HCT116 (cell line): ENCODE data around the gene ZNF681. TPM values are rescaled to one million over a fixed set of nuclear protein-coding genes. Genes with fewer than 3 reads are reported as not detected.

ENCODE experiments used
- ATAC-seq: fragments of 200-7000 bp; cut with Tn5 transposase; 2 replicates; pipeline ENCODE4 v1.9.1; 2020; ENCODE audit warnings: mild to moderate bottlenecking, moderate library complexity
- BruUV-seq: library from RNA; stranded (reverse); fragments of 400-500 nt; replicated peaks from 2 replicates; lab custom pipeline; 2021; lab: Mats Ljungman, UMichigan
- CTCF ChIA-PET: fragments of 300-600 bp; sonication (Branson Sonifier 250); formaldehyde crosslinking; loops from one replicate; lab custom pipeline; 2021; ENCODE audit warnings: antibody characterized with exemption; lab: Charles Lee
- POLR2A ChIA-PET: fragments of 300-600, 350-600 bp; sonication (Branson Sonifier 250); formaldehyde crosslinking; loops from one replicate; lab custom pipeline; 2021; ENCODE audit warnings: antibody characterized with exemption; lab: Charles Lee
- RAD21 ChIA-PET, 2 experiments: fragments of 300-600 bp; sonication (Branson Sonifier 250); formaldehyde crosslinking; loops; one replicate each; lab custom pipeline; 2023; ENCODE audit warnings: low total read pairs in 2 of 2; ENCODE audit not compliant: uncharacterized antibody in 2 of 2, unreplicated experiment in 2 of 2, low non-redundant PET in 1 of 2; lab: Charles Lee
- DNase-seq: peaks from one replicate; pipeline ENCODE4 v3.0.0-alpha.2; 2010; ENCODE audit warnings: low read depth, low spot score
- H2AFZ ChIP-seq: fragments of 200-600 bp; shearing (Covaris generic), sonication (generic); 2 replicates; pipeline ENCODE4 v1.6.1; 2017; ENCODE audit warnings: low read depth, mixed run types, mixed read lengths, antibody characterized with exemption, low read length; ENCODE audit not compliant: poor library complexity, severe bottlenecking
- H3K27ac ChIP-seq: 2 replicates; pipeline ENCODE4 v1.5.1; 2012; ENCODE audit warnings: low read depth, low read length
- H3K27me3 ChIP-seq: fragments of 200-600 bp; sonication (generic); 2 replicates; pipeline ENCODE4 v1.6.1; 2016; ENCODE audit warnings: mixed run types, low read length, mixed read lengths; ENCODE audit not compliant: insufficient read depth
- H3K36me3 ChIP-seq, 2 experiments: fragments of 200-500 bp in 1 of 2; fragments of 200-600 bp in 1 of 2; sonication (Bioruptor generic) in 1 of 2; sonication (generic) in 1 of 2; 2 replicates each; pipeline versions ENCODE4 v1.5.1 to v1.6.1; 2014 to 2016; ENCODE audit warnings: low read length in 2 of 2, inconsistent platforms in 1 of 2, mixed read lengths in 1 of 2, mixed run types in 1 of 2; ENCODE audit not compliant: insufficient read depth in 2 of 2, control insufficient read depth in 1 of 2
- H3K4me1 ChIP-seq, 2 experiments: fragments of 200-600 bp in 1 of 2; sonication (generic) in 1 of 2; 2 replicates each; pipeline versions ENCODE4 v1.5.1 to v1.6.1; 2012 to 2017; ENCODE audit warnings: low read length in 2 of 2, inconsistent platforms in 1 of 2, mild to moderate bottlenecking in 1 of 2, mixed read lengths in 1 of 2, mixed run types in 1 of 2, moderate library complexity in 1 of 2; ENCODE audit not compliant: insufficient read depth in 2 of 2, control insufficient read depth in 1 of 2
- H3K4me2 ChIP-seq: fragments of 200-600 bp; sonication (generic); 2 replicates; pipeline ENCODE4 v1.6.1; 2017; ENCODE audit warnings: mixed run types, low read length, mixed read lengths
- H3K4me3 ChIP-seq, 2 experiments: fragments of 200-600 bp in 1 of 2; sonication (generic) in 1 of 2; replicated peaks in 1 of 2; 2 replicates each; pipeline ENCODE4 v1.5.1; 2011 to 2016; ENCODE audit warnings: low read length in 2 of 2, control low read depth in 1 of 2, low read depth in 1 of 2, mild to moderate bottlenecking in 1 of 2, mixed read lengths in 1 of 2, mixed run types in 1 of 2
- H3K79me2 ChIP-seq: fragments of 200-600 bp; sonication (generic); 2 replicates; pipeline ENCODE4 v1.6.1; 2017; ENCODE audit warnings: mild to moderate bottlenecking, mixed run types, low read length, moderate library complexity, mixed read lengths; ENCODE audit not compliant: insufficient read depth
- H3K9ac ChIP-seq: fragments of 200-600 bp; sonication (generic); 2 replicates; pipeline ENCODE4 v1.6.1; 2016; ENCODE audit warnings: low read length, mixed read lengths
- H3K9me2 ChIP-seq: fragments of 200-600 bp; sonication (generic), shearing (Covaris generic); 2 replicates; pipeline ENCODE4 v1.6.1; 2017; ENCODE audit warnings: mixed run types, mild to moderate bottlenecking, moderate library complexity; ENCODE audit not compliant: insufficient read depth
- H3K9me3 ChIP-seq, 2 experiments: fragments of 200-500 bp in 1 of 2; fragments of 200-600 bp in 1 of 2; sonication (Bioruptor generic) in 1 of 2; sonication (generic) in 1 of 2; 2 replicates each; pipeline ENCODE4 v1.6.1; 2014 to 2017; ENCODE audit warnings: low read length in 2 of 2, mixed read lengths in 2 of 2, inconsistent platforms in 1 of 2, low read depth in 1 of 2, mild to moderate bottlenecking in 1 of 2, mixed run types in 1 of 2, moderate library complexity in 1 of 2; ENCODE audit not compliant: control insufficient read depth in 1 of 2, insufficient read depth in 1 of 2
- H4K20me1 ChIP-seq: fragments of 200-600 bp; sonication (generic), shearing (Covaris generic); 2 replicates; pipeline ENCODE4 v1.6.1; 2017; ENCODE audit warnings: mixed run types, mild to moderate bottlenecking, moderate library complexity; ENCODE audit not compliant: insufficient read depth
- ATF3 ChIP-seq: IDR thresholded peaks from 2 replicates; pipeline ENCODE4 v1.6.1; 2012
- CBX3 ChIP-seq: IDR thresholded peaks from 2 replicates; pipeline ENCODE4 v1.6.1; 2012; ENCODE audit warnings: low read depth
- CTCF ChIP-seq, 3 experiments: fragments of 200-600 bp in 1 of 3; sonication (generic) in 1 of 3; IDR thresholded peaks in 2 of 3; conservative IDR thresholded peaks in 1 of 3; 2 replicates each; pipeline ENCODE4 v1.5.1; 2012 to 2017; ENCODE audit warnings: low read depth in 2 of 3, low read length in 2 of 3, antibody characterized with exemption in 1 of 3, borderline replicate concordance in 1 of 3, control low read depth in 1 of 3, mild to moderate bottlenecking in 1 of 3, mixed read lengths in 1 of 3, mixed run types in 1 of 3, moderate library complexity in 1 of 3; ENCODE audit not compliant: insufficient read depth in 1 of 3
- EGR1 ChIP-seq: IDR thresholded peaks from 2 replicates; pipeline ENCODE4 v1.6.1; 2012; ENCODE audit warnings: low read depth
- ELF1 ChIP-seq: IDR thresholded peaks from 2 replicates; pipeline ENCODE4 v1.6.1; 2012; ENCODE audit warnings: low read depth, borderline replicate concordance
- EZH2 ChIP-seq: fragments of 200-600 bp; sonication (generic); IDR thresholded peaks from 2 replicates; pipeline ENCODE4 v1.6.1; 2017; ENCODE audit warnings: antibody characterized with exemption, mixed run types
- MAX ChIP-seq: IDR thresholded peaks from 2 replicates; pipeline ENCODE4 v1.6.1; 2012
- POLR2AphosphoS5 ChIP-seq: IDR thresholded peaks from 2 replicates; pipeline ENCODE4 v1.6.1; 2011; ENCODE audit warnings: mild to moderate bottlenecking, low read depth, low read length, moderate library complexity
- RAD21 ChIP-seq: IDR thresholded peaks from 2 replicates; pipeline ENCODE4 v1.6.1; 2012; ENCODE audit warnings: low read depth, mild to moderate bottlenecking
- REST ChIP-seq: IDR thresholded peaks from 2 replicates; pipeline ENCODE4 v1.6.1; 2012; ENCODE audit warnings: low read depth
- SIN3A ChIP-seq: IDR thresholded peaks from 2 replicates; pipeline ENCODE4 v1.6.1; 2012; ENCODE audit warnings: low read depth
- SRF ChIP-seq: IDR thresholded peaks from 2 replicates; pipeline ENCODE4 v1.6.1; 2012; ENCODE audit warnings: low read depth
- TCF7L2 ChIP-seq: IDR thresholded peaks from 2 replicates; pipeline ENCODE4 v1.7.0; 2011; ENCODE audit warnings: borderline replicate concordance, inconsistent platforms; ENCODE audit not compliant: insufficient read depth, insufficient read length; ENCODE audit errors: extremely low read depth
- ZFX ChIP-seq: fragments of 450-650 bp; IDR thresholded peaks from 2 replicates; pipeline ENCODE4 v1.6.1; 2017
- ZNF274 ChIP-seq: fragments of 200-500 bp; sonication (Bioruptor generic); IDR thresholded peaks from 2 replicates; pipeline ENCODE4 v1.6.1; 2014; ENCODE audit warnings: mild to moderate bottlenecking, low read depth, low read length, inconsistent platforms
- intact Hi-C: fragments of 100-400 bp; cut with micrococcal nuclease; formaldehyde crosslinking; loops from 2 replicates; pipeline ENCODE4 v1.10.0; 2022
- total RNA-seq: library from RNA; stranded (reverse); gene quantifications from one replicate; pipeline ENCODE4 v1.2.1, GENCODE V29; 2021; ENCODE audit not compliant: unreplicated experiment

Gene ZNF681
- total RNA-seq, 1 experiment from 2014 or later = not detected

- TF ChIP-seq EGR1 (no peak), TCF7L2 (no peak), SIN3A (no peak), ATF3 (no peak)
Measured at GRCh38 chr19:23804676-23805075, 46.0 kb upstream of the ZNF681 start (continued).

GRCh38 chr19:23802290-23802689 lies 43.6 kb upstream of the ZNF681 start:
- ChIA-PET CTCF (no interaction called here), POLR2A (no interaction called here), RAD21 (no interaction called here)

More at GRCh38 chr19:23802290-23802689, 43.6 kb upstream of the ZNF681 start:
- Histone ChIP-seq H4K20me1 (no peaks in the 10 kb centered on the region), H3K27ac (no peak overlapping the region), H3K27me3 (no peaks in the 10 kb centered on the region), H3K4me1 (no peaks in the 10 kb centered on the region), H3K9me3 (peaks cover 0 to 13% of the 10 kb centered on the region in 2 experiments; a peak in 2 of 4 replicates), H3K4me3 (no peak overlapping the region), H3K9ac (no peak overlapping the region), H3K36me3 (no peaks in the 10 kb centered on the region), H3K4me2 (no peak overlapping the region), H3K79me2 (no peaks in the 10 kb centered on the region), H3K9me2 (no peaks in the 10 kb centered on the region), H2AFZ (no peak overlapping the region)
- intact Hi-C loops = no loop called here
- DNase-seq (no peak), ATAC-seq (no peak)
- TF ChIP-seq MAX (no peak), REST (no peak), CTCF (IDR thresholded peaks at IDR 0.05 in 2 of 3, conservative IDR thresholded peaks at IDR 0.05 in 1 of 3; ENCODE audit: borderline replicate concordance in 1 of 3, insufficient read depth in 1 of 3, low read depth in 2 of 3, low read length in 2 of 3) (no peak), EZH2 (no peak), RAD21 (no peak), ZNF274 (no peak), POLR2AphosphoS5 (no peak), SRF (no peak), CBX3 (no peak), EGR1 (no peak), ELF1 (no peak), ZFX (no peak)
- BruUV-seq = no TSS peak
